IPS-NIHi7 (cell line): Measurements from ENCODE around the gene IGSF21.
A peak's percentile ranks its signal among the peaks of the same experiment; 100 is the strongest.
"Not testable (repeated sequence)": the region's sequence is repeated elsewhere in the genome, so short reads cannot be mapped to it uniquely, and the experiment has no call there.

ENCODE experiments used
- DNase-seq: peaks from one replicate; pipeline ENCODE4 v3.0.0; 2012; ENCODE audit warnings: mixed read lengths; ENCODE audit errors: extremely low spot score

Gene IGSF21

DNA sequence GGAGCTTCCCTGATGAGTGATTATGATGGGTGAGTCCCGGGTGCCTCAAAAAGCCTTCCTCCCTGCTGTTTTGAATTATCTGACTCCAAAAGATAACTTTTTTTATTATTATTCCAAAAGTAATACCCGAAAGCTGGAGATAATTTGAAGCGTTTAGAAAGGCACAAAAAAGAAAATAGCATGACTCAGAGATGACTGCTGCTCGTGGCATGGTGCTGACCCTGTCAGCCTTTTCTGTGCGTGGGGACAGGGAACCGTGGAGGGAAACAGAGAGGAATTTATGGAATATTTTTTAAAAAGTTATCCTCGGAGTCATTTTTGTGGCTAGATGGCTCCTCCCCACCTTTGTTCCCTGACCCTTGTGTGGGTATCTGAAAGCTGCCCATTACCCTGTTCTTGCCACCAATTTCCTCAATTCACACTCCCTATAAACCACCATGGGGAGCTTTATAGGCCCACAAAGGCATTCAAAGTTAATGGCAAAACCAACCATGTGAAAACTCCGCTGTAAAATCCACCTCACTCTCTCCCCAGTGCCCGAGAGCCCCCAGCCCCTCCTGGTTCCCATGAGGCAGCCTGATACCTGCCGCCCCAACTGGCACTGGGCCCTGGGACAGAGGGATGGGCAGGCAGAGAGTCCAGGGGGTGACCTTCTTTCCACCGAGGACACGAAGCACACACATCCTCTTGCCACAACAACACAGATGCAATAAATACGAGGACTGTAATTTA is 37.5 kb downstream of the IGSF21 start:
- DNase-seq: no peak

DNA sequence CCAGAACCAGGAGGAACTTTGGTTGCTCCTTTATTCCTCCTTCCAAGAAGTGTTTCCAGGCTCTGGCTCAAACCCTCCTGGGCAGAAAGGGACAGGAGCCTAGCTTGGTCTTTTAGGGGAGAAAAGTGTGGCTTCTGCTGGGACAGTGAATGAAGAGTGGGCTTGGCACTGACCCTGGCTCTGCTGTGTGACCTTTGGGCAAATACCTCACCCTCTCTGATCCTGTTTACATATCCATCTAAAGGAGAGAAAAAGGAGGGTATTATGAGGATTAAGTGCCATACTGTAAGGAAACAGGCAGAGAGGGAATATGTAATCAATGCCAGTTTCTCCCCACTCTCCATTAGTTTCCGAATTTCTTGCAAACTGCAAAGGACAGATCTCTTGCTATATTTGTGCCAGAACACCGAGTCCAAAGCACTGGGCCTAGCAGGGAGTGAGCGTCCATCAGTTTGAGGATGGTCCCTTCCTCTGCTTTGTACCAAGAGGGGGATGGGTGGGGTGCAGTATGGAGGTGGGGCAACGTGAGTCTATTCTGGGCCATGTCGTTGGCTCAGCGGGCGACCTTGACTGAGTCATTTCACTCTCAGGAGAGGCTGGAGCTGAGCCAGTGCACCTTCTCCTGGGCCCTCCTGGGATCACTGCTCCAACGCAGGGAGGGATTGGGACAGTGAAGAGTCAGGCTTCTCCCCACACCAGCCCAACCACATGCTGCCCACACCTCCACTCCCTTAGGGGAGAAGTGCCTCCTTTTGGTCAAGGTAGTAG is 38.4 kb downstream of the IGSF21 start:
- no peak for DNase-seq

DNA sequence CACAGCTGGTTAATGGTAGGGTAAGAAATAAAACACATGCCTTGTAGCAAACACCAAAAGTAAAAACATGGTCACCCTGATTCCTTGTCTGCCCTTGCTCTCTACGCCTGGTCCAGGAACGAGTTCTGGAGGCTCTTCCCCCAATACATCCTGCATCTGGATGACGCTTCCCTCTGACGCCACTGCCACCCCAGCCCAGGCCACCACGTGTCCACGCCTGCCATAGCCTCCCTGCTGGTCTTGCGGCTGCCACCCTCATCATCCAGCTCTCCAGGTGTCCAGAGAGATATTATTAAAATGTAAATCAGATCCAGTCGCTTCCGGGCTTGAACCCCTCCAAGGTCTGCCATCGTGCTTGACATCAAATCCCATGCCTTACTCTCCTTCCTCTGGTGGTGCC is 39.3 kb downstream of the IGSF21 start:
- DNase-seq: no peak

DNA sequence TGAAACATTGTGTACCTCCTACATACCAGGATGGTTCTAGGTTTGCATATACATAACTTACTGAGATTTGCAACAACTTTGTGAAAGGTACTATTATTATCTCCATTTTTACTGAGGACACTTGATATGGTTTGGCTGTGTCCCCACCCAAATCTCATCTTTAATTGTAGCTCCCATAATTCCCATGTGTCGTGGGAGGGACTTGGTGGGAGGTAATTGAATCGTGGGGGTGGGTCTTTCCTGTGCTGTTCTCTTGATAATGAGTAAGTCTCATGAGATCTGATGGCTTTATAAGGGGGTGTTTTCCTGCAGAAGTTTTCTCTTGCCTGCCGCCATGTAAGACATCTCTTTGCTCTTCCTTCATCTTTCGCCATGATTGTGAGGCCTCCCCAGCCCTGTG is 40.1 kb downstream of the IGSF21 start:
- DNase-seq: no peak

DNA sequence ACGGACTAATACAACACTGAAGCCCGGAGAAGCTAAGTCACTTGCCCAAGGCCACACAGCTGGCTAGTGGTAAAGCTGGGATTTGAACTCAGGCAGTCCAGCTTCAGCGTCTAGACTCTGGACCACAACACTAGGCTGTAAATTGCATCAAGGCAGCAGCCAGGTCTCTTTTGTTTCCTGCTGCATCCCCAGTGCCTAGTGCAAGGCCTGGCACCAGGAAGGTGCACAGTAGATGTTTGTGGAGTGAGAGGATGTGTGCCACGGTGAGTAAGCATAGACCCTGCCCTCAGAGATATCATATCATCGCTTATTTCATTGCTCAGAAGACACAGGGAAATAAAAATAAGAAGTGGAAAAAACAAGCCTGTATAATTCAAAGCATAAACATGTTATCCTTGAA is 40.9 kb downstream of the IGSF21 start:
- DNase-seq: no peak

DNA sequence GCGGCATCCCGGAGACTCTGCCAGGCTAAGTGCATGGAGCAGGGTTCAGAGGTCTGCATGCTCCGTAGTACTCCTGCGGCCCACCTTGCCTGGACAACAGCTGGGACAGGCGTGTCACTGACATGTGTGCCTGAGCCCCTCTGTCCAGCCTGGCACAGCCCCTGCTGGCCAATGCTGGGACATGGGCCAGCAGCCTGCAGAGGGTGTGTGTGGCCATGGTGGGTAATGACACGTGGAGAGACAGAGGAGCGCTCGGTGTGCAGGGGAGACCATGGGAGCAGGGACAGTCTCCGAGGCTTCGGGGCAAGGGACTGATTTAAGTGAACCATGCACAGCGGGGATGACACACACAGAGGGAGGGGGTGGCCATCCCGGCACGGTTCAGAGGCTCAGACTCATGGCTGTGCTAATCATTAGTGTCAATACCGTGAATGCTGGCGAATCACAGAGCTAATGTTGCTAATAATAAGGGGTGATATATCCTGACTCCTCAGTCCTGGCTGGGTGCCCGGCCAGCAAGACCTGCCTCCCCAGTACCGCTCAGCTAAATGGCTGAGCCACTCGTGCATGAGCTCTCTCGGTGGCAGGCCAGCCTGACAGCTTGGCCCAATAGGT is 41.5 kb downstream of the IGSF21 start:
- DNase-seq: peak; percentile 43

DNA sequence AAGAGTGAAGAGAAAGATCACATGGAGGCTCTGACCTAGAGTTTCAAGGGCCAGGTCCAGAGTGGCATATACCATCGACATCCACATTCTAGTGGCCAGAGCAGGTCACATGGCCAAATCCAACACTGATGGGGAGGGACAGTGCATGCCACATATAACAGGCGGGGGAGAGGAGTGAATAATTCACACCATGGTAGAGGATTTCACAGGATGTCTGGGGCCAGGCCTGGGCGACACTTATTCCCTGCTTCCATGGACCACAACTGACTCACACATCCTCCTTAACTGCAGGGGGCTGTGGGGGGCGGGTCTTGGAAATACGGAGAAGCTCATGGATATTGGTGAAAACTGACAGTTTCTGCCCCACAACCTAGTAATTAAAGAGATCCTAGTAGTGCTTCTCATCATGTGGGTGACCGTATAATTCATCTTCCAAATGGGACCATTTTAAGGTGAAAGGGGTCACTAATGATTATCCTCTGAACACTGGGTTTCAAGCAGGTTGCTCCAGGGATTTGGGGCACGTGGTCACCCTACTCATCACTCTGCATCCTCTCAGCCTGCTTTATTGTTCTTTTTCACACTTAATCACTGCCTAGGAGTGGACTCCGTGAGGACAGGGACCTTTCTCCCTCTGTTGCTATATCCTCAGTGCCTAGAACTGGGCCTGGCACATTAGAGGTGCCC is 44.0 kb downstream of the IGSF21 start:
- DNase-seq: no peak

DNA sequence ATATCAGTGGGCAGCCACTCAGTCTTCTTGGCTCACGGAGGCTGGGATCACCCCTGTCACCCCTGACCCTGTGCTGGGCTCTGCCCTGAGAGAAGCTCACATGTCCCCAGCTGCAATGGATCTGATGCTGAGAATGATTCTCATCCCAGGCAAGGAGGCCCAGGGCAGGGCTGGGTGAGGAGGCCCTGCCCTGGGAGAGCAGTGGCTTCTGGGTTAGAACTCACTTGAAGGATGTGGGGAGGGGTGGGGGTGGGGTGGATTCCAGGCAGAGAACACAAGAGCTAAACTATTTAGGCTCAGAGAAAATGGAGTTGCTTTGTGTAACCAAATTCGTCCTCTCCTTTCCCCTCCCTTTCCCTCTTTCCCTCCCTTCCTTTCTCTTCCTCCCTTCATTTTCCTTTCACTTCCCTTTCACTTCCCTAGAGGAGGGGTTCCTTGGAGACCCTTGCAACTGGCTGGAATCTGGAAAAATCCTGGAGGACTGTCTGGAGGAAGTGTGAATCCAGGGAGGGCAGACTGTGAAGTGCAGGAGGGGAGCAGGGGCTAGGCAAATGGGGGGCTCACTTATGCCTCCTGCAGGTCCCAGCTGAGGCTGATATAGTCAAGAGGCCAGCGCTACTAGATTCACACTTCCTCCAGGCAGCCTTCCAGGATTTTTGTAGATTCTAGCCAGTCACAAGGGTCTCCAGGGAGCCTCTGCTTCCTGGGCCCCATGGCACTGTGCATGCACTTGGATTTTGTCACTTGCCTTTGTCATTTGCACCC is 47.0 kb downstream of the IGSF21 start:
- DNase-seq: peak; percentile 35

DNA sequence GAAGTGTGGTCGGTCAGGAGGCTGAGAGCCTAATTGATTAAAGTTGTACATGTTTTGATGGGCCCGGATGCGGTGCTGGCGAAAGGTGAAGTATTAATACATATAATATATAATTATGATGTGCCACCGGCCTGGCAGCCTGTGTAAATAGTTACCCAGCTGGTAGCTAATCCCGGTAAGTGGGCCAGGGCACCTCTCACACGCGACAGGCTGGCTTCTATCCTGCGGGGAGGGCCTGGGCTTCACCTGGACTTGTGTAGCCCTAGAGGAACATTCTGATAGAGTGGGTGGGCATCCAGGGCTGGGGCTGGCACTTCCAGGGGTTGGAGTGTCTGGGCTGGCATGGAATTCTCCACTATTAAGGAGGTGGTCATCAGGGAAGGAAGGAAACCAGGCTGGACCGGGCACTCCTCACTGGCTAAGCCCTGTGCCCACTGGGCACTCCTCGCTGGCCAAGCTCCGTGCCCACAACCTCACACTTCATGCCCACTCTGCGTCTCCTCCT is 48.3 kb downstream of the IGSF21 start:
- no peak for DNase-seq

DNA sequence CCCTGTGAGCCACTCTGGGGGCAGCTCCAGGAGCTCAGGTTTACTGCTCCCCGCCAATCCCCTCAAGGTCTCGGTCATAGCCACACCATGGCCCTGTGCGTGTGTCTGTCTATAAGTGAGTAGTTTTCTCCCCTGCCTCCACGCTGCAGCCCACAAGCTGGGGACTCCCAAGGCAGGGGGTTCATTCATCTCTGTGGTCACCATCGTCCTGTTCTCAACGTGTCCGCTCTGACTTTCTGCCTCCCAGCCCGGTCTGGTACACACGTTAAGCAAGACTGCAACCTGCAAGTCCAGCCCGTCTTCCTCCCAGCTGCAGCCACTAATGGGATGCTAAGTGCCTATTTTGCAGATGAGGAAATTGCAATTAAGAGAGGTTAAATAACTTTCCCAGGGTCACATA is 49.8 kb downstream of the IGSF21 start:
- DNase-seq: no peak

DNA sequence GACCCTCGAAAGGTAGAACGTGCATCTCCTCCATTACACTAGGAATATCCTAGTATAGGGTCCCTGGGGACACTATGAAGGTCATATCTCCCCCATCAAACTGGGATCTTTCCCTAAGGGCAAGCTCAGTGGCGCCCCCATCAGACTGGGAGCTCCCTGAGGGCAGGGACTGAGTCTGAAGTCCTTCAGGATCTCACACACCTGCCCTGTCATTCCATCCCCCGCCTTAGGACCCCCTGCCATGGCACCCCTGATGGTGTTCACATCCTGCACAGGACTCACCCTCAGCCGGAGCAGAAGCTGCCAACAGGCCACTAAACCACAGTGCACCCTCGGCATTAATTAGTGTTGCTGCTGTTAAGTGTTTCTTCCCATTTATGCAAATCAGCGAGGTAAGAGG is 50.4 kb downstream of the IGSF21 start:
- DNase-seq: no peak

DNA sequence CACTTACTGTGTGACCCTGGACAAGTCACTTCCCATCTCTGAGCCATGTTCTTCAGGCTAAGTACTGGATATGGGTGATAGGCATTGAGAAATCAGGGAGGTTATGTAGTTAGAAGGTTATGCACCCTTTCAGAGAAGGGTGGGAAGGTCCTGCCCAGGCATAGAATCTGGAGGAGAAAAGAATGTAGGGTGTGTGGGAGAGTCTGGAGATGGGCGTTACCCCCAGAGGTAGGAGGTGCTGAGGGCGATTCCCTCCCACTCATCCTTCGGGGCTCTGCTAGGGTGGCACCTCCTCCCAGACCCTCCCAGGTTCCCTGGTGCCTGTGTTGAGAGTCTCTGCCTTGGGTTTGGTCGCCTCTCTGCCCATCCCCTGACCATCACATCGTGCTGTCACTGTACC is 51.1 kb downstream of the IGSF21 start:
- no peak for DNase-seq

DNA sequence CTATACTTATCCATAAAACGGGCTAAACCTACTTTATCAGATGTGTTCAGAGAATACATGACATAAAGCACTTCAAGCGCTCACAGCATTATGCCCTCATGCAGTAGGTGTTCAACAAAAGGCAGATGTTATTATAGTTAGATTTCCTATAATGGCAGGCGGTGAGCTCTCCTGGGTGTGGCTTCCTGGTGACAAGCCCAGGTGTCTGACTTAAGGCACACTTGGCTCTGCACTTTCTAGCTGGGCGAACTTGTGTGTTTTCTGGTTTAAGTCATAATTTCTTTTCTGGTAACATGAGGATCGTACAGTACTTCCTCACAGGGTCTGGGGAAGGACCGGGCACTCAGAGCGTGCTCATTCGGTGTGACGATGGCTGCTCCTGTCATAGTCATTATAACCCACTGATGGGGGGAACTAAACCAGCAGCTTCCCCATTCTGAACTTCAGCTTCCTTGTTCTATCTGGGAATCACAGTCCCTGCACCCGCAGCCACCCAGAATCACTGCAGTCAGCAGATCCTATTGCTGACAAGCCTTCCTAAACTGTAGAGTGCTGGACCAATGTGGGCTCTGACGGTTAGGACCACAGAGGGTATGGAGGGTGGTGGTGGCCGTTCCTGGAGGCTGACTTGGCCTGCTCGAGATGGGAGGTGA is 52.8 kb downstream of the IGSF21 start:
- DNase-seq: no peak

DNA sequence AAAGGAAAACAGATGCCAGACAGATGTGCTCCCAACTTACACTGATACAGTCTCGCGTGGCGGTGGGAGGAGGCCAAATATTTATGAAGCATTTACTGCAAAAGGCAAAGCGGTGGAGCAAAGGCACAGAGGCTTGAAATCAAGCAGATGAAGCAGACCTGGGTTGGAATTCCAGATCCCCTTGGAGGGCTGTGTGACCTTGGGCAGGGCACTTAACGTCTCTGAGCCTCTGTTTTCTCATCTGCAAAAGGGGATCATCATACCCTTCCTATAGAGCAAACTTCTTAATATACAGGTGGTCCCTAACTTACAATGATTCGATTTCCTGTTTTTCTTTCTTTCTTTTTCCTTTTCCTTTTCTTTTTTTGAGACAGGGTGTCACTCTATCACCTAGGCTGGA is 54.1 kb downstream of the IGSF21 start:
- DNase-seq: no peak

DNA sequence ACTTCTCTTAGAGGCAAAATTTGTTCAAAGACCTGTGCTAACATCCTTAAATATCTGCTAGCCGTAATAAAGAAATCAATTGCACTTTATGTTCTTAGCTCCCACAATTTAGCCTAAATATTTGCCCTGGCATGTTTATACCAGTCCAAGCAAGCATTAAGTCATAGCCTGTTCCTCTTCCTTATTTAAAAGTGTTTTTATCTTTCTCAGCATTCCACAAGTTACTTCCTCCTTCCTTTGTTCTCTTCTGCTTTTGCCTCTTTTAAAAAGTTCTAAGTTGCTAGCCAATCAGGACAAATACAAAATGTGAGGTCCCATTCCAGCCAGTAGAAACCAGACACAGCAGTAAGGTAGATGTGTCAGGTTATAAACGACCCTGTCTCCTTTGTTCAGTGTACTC is 58.0 kb downstream of the IGSF21 start:
- not testable (repeated sequence) for DNase-seq

DNA sequence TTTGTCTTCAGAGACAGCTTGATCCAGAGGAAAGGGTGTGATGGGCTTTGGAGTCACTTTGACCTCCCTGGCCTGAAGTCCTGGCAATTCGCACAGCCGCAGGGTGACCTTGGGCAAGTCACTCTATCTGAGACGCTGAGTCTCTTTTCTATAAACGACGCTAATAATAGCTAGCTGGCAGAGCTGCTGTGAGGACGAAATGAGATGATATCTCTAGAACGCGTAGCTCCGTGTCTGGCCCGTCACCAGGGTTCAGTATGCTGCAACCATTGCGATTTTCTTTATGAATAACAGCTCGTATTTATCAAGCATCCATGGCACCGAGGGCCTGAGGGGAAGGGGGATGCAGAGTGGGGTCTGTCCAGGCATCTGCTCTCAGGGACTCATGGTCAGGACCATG is 58.7 kb downstream of the IGSF21 start:
- DNase-seq: no peak

DNA sequence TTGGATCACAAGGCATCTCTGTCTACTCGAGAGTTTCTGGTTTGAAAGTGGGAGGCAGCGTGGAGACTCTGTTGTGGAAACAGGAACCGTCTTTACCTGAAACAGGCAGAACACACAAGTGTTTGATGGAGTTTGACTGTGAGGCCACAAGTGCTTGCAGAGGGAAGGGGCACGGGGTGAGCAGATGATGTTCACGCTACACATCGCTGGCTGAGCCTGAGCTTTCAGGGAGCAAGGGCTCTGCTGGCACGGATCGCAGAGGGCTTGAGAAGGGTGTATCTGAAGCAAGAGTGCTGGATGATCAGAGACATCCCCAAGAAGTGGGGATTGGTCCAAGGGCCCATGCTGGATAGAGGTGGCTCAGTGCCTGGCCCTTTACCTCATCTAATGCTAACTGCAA is 59.3 kb downstream of the IGSF21 start:
- no peak for DNase-seq

DNA sequence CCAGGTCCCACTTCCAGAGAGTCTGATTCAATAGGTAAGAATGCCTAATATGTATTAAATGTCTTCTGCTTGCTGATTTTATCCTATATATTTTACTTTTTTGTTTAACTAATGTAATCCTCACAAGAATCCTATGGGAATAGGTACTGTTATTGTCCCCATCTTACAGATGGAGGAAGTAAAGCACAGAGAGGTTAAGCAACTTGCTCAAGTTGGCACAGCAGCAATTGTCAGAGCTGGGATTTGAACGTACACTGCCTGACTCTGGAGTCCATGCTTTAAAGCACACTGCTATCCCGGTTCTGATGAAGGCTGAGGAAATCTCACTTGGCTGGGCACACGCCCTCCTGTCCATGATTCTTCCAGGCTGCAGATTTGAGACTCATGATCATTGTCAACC is 62.8 kb downstream of the IGSF21 start:
- no peak for DNase-seq

DNA sequence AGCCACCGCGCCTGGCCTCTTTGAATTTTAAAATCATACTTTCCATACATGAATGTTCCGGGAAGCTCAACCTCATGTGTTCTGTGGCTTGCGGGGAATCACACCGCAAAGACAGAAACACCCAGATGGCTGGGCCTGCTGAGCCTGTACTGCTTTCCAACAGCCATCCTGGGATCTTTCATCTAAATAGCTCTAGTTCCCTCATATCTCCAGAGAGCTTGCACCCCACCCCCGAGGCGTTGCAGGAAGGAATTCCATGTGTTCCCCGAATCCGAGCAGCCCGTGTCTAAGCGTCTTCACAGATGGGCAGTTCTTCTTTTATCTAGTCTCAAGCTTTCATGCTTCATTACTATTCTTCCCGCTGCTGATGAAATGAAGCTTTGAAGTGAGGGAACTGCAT is 66.4 kb downstream of the IGSF21 start:
- DNase-seq: no peak

DNA sequence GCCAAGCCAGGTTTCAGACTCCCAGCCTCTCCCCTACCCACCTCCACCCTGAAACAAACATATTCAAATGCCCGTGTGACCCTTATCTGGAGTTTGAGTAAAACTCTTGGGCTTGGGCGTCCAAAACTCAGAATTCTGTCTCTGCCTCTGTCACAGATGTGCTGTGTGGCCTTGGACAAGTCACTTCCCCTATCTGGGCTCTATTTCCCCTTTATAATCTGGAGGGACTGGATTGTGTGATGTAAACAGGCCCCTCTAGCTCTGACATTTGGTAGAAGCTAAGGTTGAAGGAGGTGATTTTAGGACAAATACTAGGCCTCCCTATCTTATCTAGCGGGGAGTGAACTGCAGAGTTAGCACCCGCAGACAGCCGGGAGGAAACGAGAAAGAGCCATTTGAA is 67.5 kb downstream of the IGSF21 start:
- no peak for DNase-seq
